Prostate gland (tissue), 2 donors: ENCODE results near the gene IQCF5. TPM values are rescaled to one million over a fixed set of nuclear protein-coding genes. Genes with fewer than 3 reads are reported as not detected.

Experiments used
- DNase-seq: peaks from one replicate; pipeline ENCODE4 v3.0.0-alpha.2; 2019; ENCODE audit warnings: low spot score
- H3K27ac ChIP-seq, 2 donors: fragments of 200-600 bp; sonication (generic); 2 replicates each; pipeline ENCODE4 v1.5.1; 2017 to 2019
- H3K27me3 ChIP-seq: fragments of 200-600 bp; sonication (generic); replicated peaks from 2 replicates; pipeline ENCODE4 v1.5.1; 2019; ENCODE audit not compliant: insufficient read depth
- H3K36me3 ChIP-seq, 2 donors: fragments of 200-600 bp; sonication (generic); 1 replicate in 1 of 2; 2 replicates in 1 of 2; pipeline versions ENCODE4 v1.5.1 to v1.8.1; 2017 to 2019
- H3K4me1 ChIP-seq: fragments of 200-600 bp; sonication (generic); replicated peaks from 2 replicates; pipeline ENCODE4 v1.5.1; 2019
- H3K4me3 ChIP-seq, 2 donors: fragments of 200-600 bp; sonication (generic); 2 replicates each; pipeline ENCODE4 v1.5.1; 2017 to 2019
- H3K9me3 ChIP-seq: fragments of 200-600 bp; sonication (generic); 2 replicates; pipeline ENCODE4 v1.5.1; 2017
- CTCF ChIP-seq, 4 experiments: fragments of 200-600 bp in 2 of 4; fragments of 450-650 bp in 2 of 4; sonication (generic) in 2 of 4; IDR thresholded peaks; 1 replicate in 3 of 4; 2 replicates in 1 of 4; pipeline ENCODE4 v1.5.1; 2016 to 2019; ENCODE audit warnings: antibody characterized with exemption in 4 of 4, mild to moderate bottlenecking in 2 of 4, moderate library complexity in 2 of 4
- POLR2A ChIP-seq: fragments of 450-650 bp; IDR thresholded peaks from one replicate; pipeline ENCODE4 v1.6.1; 2016; ENCODE audit warnings: antibody characterized with exemption, mild to moderate bottlenecking
- POLR2AphosphoS5 ChIP-seq: sonication (generic); formaldehyde crosslinking; IDR thresholded peaks from one replicate; pipeline ENCODE4 v1.6.1; 2017; ENCODE audit warnings: antibody characterized with exemption
- WGBS: methylation state at CpG from one replicate; pipeline ENCODE4 v1.1.5; 2018; 5-methylcytosine and 5-hydroxymethylcytosine counted together
- intact Hi-C: fragments of 100-400 bp; cut with DNase I; formaldehyde crosslinking; loops from one replicate; pipeline ENCODE4 v1.14.2; 2022
- small RNA-seq, 2 donors: library from RNA; depleted of rRNA; stranded (forward); fragments of <200 nt; gene quantifications; one replicate each; pipeline ENCODE3, GENCODE V24; 2016
- total RNA-seq, 2 donors: library from RNA; depleted of rRNA; stranded (reverse); fragments of >200 nt; gene quantifications; one replicate each; pipeline ENCODE4 v1.1.0, GENCODE V29; 2016

Gene IQCF5
- total RNA-seq, 2 donors from 2014 or later: 2.0 TPM; not detected in 1

DNA sequence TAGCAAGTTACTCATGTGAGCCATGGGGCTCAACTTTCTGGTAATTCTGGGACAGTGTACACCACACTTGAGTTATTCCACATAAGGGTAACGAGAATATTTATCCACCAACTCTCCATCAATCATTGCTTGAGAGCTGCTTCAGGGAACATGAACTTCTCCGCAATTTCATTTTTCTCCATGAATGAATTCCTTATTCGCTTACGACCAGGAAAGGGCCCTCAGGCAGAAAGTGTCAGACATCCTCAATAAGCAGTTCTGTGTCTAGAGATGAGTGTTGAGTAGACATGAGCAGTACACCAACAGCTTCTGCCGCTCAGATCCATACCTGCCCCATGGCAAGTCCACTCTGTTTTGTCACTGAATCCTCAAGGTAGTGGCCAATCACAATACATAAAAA is 38.8 kb downstream of the IQCF5 start:
- Histone ChIP-seq H3K4me1 (no peaks in the 10 kb centered on the region), H3K27ac (no peak overlapping the region), H3K4me3 (no peak overlapping the region), H3K27me3 (no peaks in the 10 kb centered on the region), H3K9me3 (no peaks in the 10 kb centered on the region), H3K36me3 (no peaks in the 10 kb centered on the region)
- WGBS: 85% methylated on average over 5 of the region's 5 CpGs
- intact Hi-C loops: no loop called here
- no peak for DNase-seq
- no peak for TF ChIP-seq CTCF (IDR thresholded peaks at IDR 0.05)

- no peak for DNase-seq
- TF ChIP-seq POLR2AphosphoS5 (no peak), CTCF (IDR thresholded peaks at IDR 0.05) (no peak), POLR2A (no peak)
- intact Hi-C loops: no loop called here
Observed at GRCh38 chr3:51830836-51831385, 44.5 kb downstream of the IQCF5 start.

GRCh38 chr3:51830345-51830744 is 45.1 kb downstream of the IQCF5 start:
- DNase-seq: no peak
- WGBS: 89% methylated on average over 13 of the region's 13 CpGs
- intact Hi-C loops: no loop called here

More at GRCh38 chr3:51830836-51831385, 44.5 kb downstream of the IQCF5 start:
- Histone ChIP-seq H3K4me3 (no peak overlapping the region), H3K9me3 (no peaks in the 10 kb centered on the region), H3K27me3 (no peaks in the 10 kb centered on the region), H3K27ac (no peak overlapping the region), H3K36me3 (no peaks in the 10 kb centered on the region), H3K4me1 (no peaks in the 10 kb centered on the region)
- WGBS: 55% methylated on average over 4 of the region's 4 CpGs

GRCh38 chr3:51828297-51828696 is 47.1 kb downstream of the IQCF5 start:
- no peak overlapping the region for H3K27ac ChIP-seq
- no peaks in the 10 kb centered on the region for H3K9me3 ChIP-seq
- intact Hi-C loops: no loop called here
- H3K4me1 ChIP-seq: no peaks in the 10 kb centered on the region
- no peak for DNase-seq
- H3K27me3 ChIP-seq: no peaks in the 10 kb centered on the region
- no peak overlapping the region for H3K4me3 ChIP-seq
- no peaks in the 10 kb centered on the region for H3K36me3 ChIP-seq
- TF ChIP-seq POLR2AphosphoS5 (no peak), CTCF (IDR thresholded peaks at IDR 0.05) (no peak), POLR2A (no peak)
- WGBS: 80% methylated on average over 1 of the region's 1 CpG

More at GRCh38 chr3:51830345-51830744, 45.1 kb downstream of the IQCF5 start:
- no peaks in the 10 kb centered on the region for H3K27me3 ChIP-seq
- no peak for TF ChIP-seq CTCF (IDR thresholded peaks at IDR 0.05)
- no peak for TF ChIP-seq POLR2A
- no peak for TF ChIP-seq POLR2AphosphoS5
- H3K4me1 ChIP-seq: no peaks in the 10 kb centered on the region
- no peaks in the 10 kb centered on the region for H3K9me3 ChIP-seq
- H3K36me3 ChIP-seq: no peaks in the 10 kb centered on the region
- H3K4me3 ChIP-seq: no peak overlapping the region
- no peak overlapping the region for H3K27ac ChIP-seq

Small RNA genes lying within 50 kb of the gene (small RNA-seq; reads per million reads assigned to genes)
- gene RN7SL504P: 0 to 0.10 reads per million in 2 donors

Other genes starting within 250 kb of the IQCF5 start
- gene TEX264, start 204.3 kb downstream of the IQCF5 start, total RNA-seq: 100 to 1,000 TPM; 157 to 214 TPM
- gene GRM2, start 168.5 kb downstream of the IQCF5 start, total RNA-seq: 1 to 10 TPM in 1 of 2 donors, under 1 TPM in 1; 0.32 to 5.5 TPM
- not detected for gene IQCF6, start 96.4 kb downstream of the IQCF5 start, total RNA-seq
- gene IQCF2, start 14.0 kb downstream of the IQCF5 start, total RNA-seq: not detected
- gene IQCF1, start 27.8 kb upstream of the IQCF5 start, total RNA-seq: 1 to 10 TPM in 1 of 2 donors, not detected in 1; 4.5 TPM
- gene RRP9, start 66.3 kb upstream of the IQCF5 start, total RNA-seq: 10 to 100 TPM; 14.9 to 18.6 TPM
- 10 to 100 TPM; 22.0 to 45.9 TPM for gene PARP3, start 66.8 kb upstream of the IQCF5 start, total RNA-seq
- gene GPR62, start 79.8 kb upstream of the IQCF5 start, total RNA-seq: under 1 TPM; 0.41 to 0.97 TPM
- 10 to 100 TPM; 74.0 to 74.1 TPM for gene PCBP4, start 91.9 kb upstream of the IQCF5 start, total RNA-seq
- 100 to 1,000 TPM in 1 of 2 donors, 10 to 100 TPM in 1; 53.7 to 128 TPM for gene ABHD14B, start 98.4 kb upstream of the IQCF5 start, total RNA-seq
- gene ABHD14A, start 99.5 kb upstream of the IQCF5 start, total RNA-seq: 10 to 100 TPM; 55.3 to 58.5 TPM
- 10 to 100 TPM; 42.1 to 82.6 TPM for gene ACY1, start 107.9 kb upstream of the IQCF5 start, total RNA-seq
- 1,000 to 10,000 TPM; 1,249 to 2,015 TPM for gene RPL29, start 120.3 kb upstream of the IQCF5 start, total RNA-seq
- gene DUSP7, start 181.0 kb upstream of the IQCF5 start, total RNA-seq: 10 to 100 TPM in 1 of 2 donors, 1 to 10 TPM in 1; 9.1 to 34.0 TPM